ENCODE results near the gene HERC4.

Gene HERC4

GRCh38 chr10:68083953-68084352 lies 8.9 kb upstream of the HERC4 start:
- Histone ChIP-seq H3K4me2 (ENCODE audit: low read depth, low read length, poor library complexity, severe bottlenecking) (no peak overlapping the region), H3K79me2 (ENCODE audit: insufficient read depth, low read length) (no peaks in the 10 kb centered on the region), H3K9ac (ENCODE audit: low read depth, low read length, poor library complexity, severe bottlenecking) (no peak overlapping the region)

DNA sequence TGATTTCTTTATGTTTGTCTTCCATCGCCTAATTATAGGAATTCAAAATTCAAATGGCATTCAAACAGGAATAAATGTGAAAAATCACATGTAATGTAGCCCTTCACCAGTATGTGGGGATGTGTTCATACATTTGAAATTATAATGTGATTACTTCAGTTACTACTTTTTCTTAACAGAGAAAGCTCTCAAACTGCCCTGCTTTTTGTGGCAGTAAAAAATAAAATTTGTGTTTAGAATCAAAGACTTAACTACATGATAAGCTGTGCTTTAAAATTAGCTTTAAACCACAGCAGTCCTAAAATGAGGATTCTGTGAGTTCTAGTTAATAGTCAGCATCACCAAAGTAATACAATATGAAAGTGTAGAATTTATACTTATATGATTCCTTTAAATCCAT lies 7.8 kb upstream of the HERC4 start:
- H4K20me1 ChIP-seq (ENCODE audit: insufficient read depth, low read length, poor library complexity, severe bottlenecking) = no peaks in the 10 kb centered on the region
- no peak overlapping the region for H3K4me2 ChIP-seq (ENCODE audit: low read depth, low read length, poor library complexity, severe bottlenecking)
- H3K4me1 ChIP-seq (ENCODE audit: insufficient read depth, low read length, poor library complexity, severe bottlenecking) = no peaks in the 10 kb centered on the region
- no peaks in the 10 kb centered on the region for H3K9me3 ChIP-seq (ENCODE audit: insufficient read depth, low read depth, low read length)
- H3K36me3 ChIP-seq (ENCODE audit: insufficient read depth, low read length) = no peaks in the 10 kb centered on the region
- H3F3A ChIP-seq (ENCODE audit: low read depth) = no peaks in the 10 kb centered on the region
- no peak for TF ChIP-seq EZH2phosphoT487 (IDR thresholded peaks at IDR 0.05; ENCODE audit: borderline replicate concordance)
- TF ChIP-seq, protein P1, sequence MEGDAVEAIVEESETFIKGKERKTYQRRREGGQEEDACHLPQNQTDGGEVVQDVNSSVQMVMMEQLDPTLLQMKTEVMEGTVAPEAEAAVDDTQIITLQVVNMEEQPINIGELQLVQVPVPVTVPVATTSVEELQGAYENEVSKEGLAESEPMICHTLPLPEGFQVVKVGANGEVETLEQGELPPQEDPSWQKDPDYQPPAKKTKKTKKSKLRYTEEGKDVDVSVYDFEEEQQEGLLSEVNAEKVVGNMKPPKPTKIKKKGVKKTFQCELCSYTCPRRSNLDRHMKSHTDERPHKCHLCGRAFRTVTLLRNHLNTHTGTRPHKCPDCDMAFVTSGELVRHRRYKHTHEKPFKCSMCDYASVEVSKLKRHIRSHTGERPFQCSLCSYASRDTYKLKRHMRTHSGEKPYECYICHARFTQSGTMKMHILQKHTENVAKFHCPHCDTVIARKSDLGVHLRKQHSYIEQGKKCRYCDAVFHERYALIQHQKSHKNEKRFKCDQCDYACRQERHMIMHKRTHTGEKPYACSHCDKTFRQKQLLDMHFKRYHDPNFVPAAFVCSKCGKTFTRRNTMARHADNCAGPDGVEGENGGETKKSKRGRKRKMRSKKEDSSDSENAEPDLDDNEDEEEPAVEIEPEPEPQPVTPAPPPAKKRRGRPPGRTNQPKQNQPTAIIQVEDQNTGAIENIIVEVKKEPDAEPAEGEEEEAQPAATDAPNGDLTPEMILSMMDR (conservative IDR thresholded peaks at IDR 0.05; ENCODE audit: low read length) = peak; percentile 60
- no peaks in the 10 kb centered on the region for H3K9me2 ChIP-seq (replicated peaks; ENCODE audit: low read depth, low read length)
- no peak overlapping the region for H3K9ac ChIP-seq (ENCODE audit: low read depth, low read length, poor library complexity, severe bottlenecking)
- no peaks in the 10 kb centered on the region for H3K27me3 ChIP-seq (ENCODE audit: insufficient read depth, low read length, poor library complexity, severe bottlenecking)
- H3K79me2 ChIP-seq (ENCODE audit: insufficient read depth, low read length) = no peaks in the 10 kb centered on the region
- no peak overlapping the region for H3K4me3 ChIP-seq (ENCODE audit: low read length, poor library complexity, severe bottlenecking)
- peak overlapping the region; percentile 48; the same call in 1 of the 2 replicates for H2AFZ ChIP-seq (ENCODE audit: low read length)

More at GRCh38 chr10:68083953-68084352, 8.9 kb upstream of the HERC4 start:
- Histone ChIP-seq H2AFZ (ENCODE audit: low read length) (peak overlapping the region; percentile 33; the same call in 1 of the 2 replicates), H3K4me3 (ENCODE audit: low read length, poor library complexity, severe bottlenecking) (no peak overlapping the region), H3K9me3 (ENCODE audit: insufficient read depth, low read depth, low read length) (no peaks in the 10 kb centered on the region), H3K36me3 (ENCODE audit: insufficient read depth, low read length) (no peaks in the 10 kb centered on the region), H3F3A (ENCODE audit: low read depth) (no peaks in the 10 kb centered on the region), H3K9me2 (replicated peaks; ENCODE audit: low read depth, low read length) (no peaks in the 10 kb centered on the region), H3K4me1 (ENCODE audit: insufficient read depth, low read length, poor library complexity, severe bottlenecking) (no peaks in the 10 kb centered on the region), H3K27me3 (ENCODE audit: insufficient read depth, low read length, poor library complexity, severe bottlenecking) (no peaks in the 10 kb centered on the region), H4K20me1 (ENCODE audit: insufficient read depth, low read length, poor library complexity, severe bottlenecking) (no peaks in the 10 kb centered on the region)
- TF ChIP-seq EZH2phosphoT487 (IDR thresholded peaks at IDR 0.05; ENCODE audit: borderline replicate concordance) = no peak
- TF ChIP-seq, protein P1 (conservative IDR thresholded peaks at IDR 0.05; ENCODE audit: low read length) = no peak

GRCh38 chr10:68081916-68082315 lies 6.8 kb upstream of the HERC4 start:
- no peaks in the 10 kb centered on the region for H3K9me2 ChIP-seq (replicated peaks; ENCODE audit: low read depth, low read length)
- no peaks in the 10 kb centered on the region for H3F3A ChIP-seq (ENCODE audit: low read depth)
- no peaks in the 10 kb centered on the region for H3K9me3 ChIP-seq (ENCODE audit: insufficient read depth, low read depth, low read length)
- TF ChIP-seq, protein P1 (conservative IDR thresholded peaks at IDR 0.05; ENCODE audit: low read length) = no peak
- TF ChIP-seq EZH2phosphoT487 (IDR thresholded peaks at IDR 0.05; ENCODE audit: borderline replicate concordance) = no peak
- H3K4me1 ChIP-seq (ENCODE audit: insufficient read depth, low read length, poor library complexity, severe bottlenecking) = no peaks in the 10 kb centered on the region
- no peaks in the 10 kb centered on the region for H4K20me1 ChIP-seq (ENCODE audit: insufficient read depth, low read length, poor library complexity, severe bottlenecking)
- no peaks in the 10 kb centered on the region for H3K27me3 ChIP-seq (ENCODE audit: insufficient read depth, low read length, poor library complexity, severe bottlenecking)
- no peak overlapping the region for H3K9ac ChIP-seq (ENCODE audit: low read depth, low read length, poor library complexity, severe bottlenecking)
- no peaks in the 10 kb centered on the region for H3K36me3 ChIP-seq (ENCODE audit: insufficient read depth, low read length)
- H3K4me2 ChIP-seq (ENCODE audit: low read depth, low read length, poor library complexity, severe bottlenecking) = no peak overlapping the region
- H3K4me3 ChIP-seq (ENCODE audit: low read length, poor library complexity, severe bottlenecking) = no peak overlapping the region
- no peak overlapping the region for H2AFZ ChIP-seq (ENCODE audit: low read length)
- H3K79me2 ChIP-seq (ENCODE audit: insufficient read depth, low read length) = no peaks in the 10 kb centered on the region

Data from Loucy (cell line).